Measurements from ENCODE around the gene ADGRV1.

ADGRV1 gene

DNA sequence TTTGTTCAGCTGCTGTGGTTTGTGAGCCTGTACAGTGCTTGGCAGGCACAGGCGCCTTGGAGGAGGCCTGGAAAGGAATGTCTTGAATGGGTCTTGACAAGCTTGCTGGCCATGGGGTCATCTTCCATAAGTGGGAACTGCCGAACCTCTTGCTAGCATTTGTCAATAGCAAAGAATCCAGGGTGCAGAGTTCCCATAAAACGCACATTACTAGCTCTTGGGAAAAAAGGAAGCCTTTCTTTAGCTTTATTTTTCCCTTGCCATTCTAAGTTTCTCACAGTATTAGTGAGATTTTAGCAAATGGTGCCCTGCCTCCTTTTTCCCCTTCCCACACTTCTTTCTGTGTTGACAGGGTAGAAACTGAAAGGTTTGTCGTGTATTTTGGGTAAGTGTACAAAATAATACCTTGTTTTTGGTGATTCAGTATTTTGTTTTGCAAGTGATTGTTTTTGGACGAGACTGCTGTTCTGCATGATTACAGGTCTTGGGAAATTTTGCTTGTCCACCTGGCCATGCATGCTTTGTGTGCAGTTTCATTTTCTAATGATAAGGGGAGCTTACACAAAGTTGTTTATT is 82.0 kb downstream of the ADGRV1 start:
- no peaks in the 10 kb centered on the region for H3K36me3 ChIP-seq (ENCODE audit: insufficient read depth, low read length)
- H3K9ac ChIP-seq (ENCODE audit: insufficient read length) = no peak overlapping the region
- no peaks in the 10 kb centered on the region for H3K9me3 ChIP-seq (ENCODE audit: low read depth, low read length)
- no peak overlapping the region for H3K4me3 ChIP-seq
- no peak overlapping the region for H3K27ac ChIP-seq
- no peak for DNase-seq (ENCODE audit: low read depth, low spot score)
- no peak for TF ChIP-seq FOXP2 (optimal IDR thresholded peaks at IDR 0.05; ENCODE audit: control extremely low read depth, extremely low read length, insufficient read depth)
- no peak for TF ChIP-seq POLR2AphosphoS5 (IDR thresholded peaks at IDR 0.05; ENCODE audit: borderline replicate concordance, low read depth, low read length)
- no peak for TF ChIP-seq EZH2 (IDR thresholded peaks at IDR 0.05)

DNA sequence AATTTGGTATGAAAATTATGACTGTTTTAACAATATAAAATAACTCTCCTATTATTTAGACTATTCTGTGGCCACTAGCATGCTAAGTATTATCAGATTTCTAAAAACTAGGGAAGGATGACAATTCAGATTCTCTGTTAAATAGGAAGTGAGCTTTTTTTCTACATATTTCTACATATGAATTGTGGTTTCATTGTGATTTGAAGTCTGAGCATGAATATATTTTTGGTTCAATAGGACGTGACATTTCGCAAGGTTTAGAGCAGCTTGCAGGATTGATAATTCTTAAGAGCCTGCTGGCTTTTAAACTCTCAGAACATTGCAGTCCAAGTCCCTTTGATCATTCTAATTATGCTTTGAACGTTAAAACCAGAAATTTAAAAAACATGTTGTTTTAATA is 82.9 kb downstream of the ADGRV1 start:
- Histone ChIP-seq H3K27ac (peak overlapping the region; percentile 43), H3K36me3 (ENCODE audit: insufficient read depth, low read length) (no peaks in the 10 kb centered on the region), H3K9me3 (ENCODE audit: low read depth, low read length) (no peaks in the 10 kb centered on the region), H3K4me3 (no peak overlapping the region), H3K9ac (ENCODE audit: insufficient read length) (no peak overlapping the region)
- peak; percentile 52 for DNase-seq (ENCODE audit: low read depth, low spot score)
- TF ChIP-seq POLR2AphosphoS5 (IDR thresholded peaks at IDR 0.05; ENCODE audit: borderline replicate concordance, low read depth, low read length) = no peak
- TF ChIP-seq EZH2 (IDR thresholded peaks at IDR 0.05) = no peak
- no peak for TF ChIP-seq FOXP2 (optimal IDR thresholded peaks at IDR 0.05; ENCODE audit: control extremely low read depth, extremely low read length, insufficient read depth)

DNA sequence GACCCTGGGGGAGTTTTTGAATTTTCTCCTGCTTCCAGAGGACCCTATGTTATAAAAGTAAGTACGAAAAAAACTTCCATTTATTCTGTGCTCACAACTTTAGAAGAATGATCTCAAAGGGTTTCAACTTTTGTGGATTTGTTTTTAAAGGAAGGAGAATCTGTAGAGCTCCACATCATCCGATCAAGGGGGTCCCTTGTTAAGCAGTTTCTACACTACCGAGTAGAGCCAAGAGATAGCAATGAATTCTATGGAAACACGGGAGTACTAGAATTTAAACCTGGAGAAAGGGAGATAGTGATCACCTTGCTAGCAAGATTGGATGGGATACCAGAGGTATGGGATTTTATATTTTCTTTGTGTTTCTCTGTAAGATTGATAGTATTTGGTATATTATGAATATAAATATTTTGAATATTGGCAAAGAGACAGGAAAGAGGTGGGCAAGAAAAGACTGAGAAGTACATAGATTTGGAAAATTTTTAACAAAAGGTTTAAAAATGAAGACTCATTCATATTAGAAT is 84.2 kb downstream of the ADGRV1 start:
- no peaks in the 10 kb centered on the region for H3K9me3 ChIP-seq (ENCODE audit: low read depth, low read length)
- no peak overlapping the region for H3K27ac ChIP-seq
- TF ChIP-seq POLR2AphosphoS5 (IDR thresholded peaks at IDR 0.05; ENCODE audit: borderline replicate concordance, low read depth, low read length) = no peak
- TF ChIP-seq EZH2 (IDR thresholded peaks at IDR 0.05) = no peak
- TF ChIP-seq FOXP2 (optimal IDR thresholded peaks at IDR 0.05; ENCODE audit: control extremely low read depth, extremely low read length, insufficient read depth) = no peak
- DNase-seq (ENCODE audit: low read depth, low spot score) = no peak
- no peak overlapping the region for H3K4me3 ChIP-seq
- H3K9ac ChIP-seq (ENCODE audit: insufficient read length) = no peak overlapping the region
- H3K36me3 ChIP-seq (ENCODE audit: insufficient read depth, low read length) = no peaks in the 10 kb centered on the region

DNA sequence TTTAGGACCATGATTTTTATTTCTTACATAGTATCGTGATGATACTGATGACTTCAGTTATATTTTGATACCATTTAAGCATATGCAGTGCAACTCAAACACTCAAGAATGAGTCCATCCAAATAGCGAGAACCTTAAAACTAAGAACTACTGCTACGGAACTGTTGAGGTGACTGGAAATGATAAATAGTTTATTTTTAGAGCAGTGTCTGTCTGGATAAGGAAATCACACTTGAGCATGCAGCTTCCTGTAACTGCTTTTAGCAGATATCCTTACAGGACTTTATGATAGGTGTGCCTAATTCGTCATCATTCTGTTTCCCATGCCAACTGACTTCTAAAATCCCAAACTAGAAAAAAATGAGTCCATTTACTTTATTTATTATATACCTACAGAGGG is 85.5 kb downstream of the ADGRV1 start:
- DNase-seq (ENCODE audit: low read depth, low spot score) = no peak
- TF ChIP-seq EZH2 (IDR thresholded peaks at IDR 0.05) (no peak), POLR2AphosphoS5 (IDR thresholded peaks at IDR 0.05; ENCODE audit: borderline replicate concordance, low read depth, low read length) (no peak), FOXP2 (optimal IDR thresholded peaks at IDR 0.05; ENCODE audit: control extremely low read depth, extremely low read length, insufficient read depth) (no peak)
- no peak overlapping the region for H3K9ac ChIP-seq (ENCODE audit: insufficient read length)
- H3K9me3 ChIP-seq (ENCODE audit: low read depth, low read length) = no peaks in the 10 kb centered on the region
- no peaks in the 10 kb centered on the region for H3K36me3 ChIP-seq (ENCODE audit: insufficient read depth, low read length)
- H3K4me3 ChIP-seq = no peak overlapping the region
- no peak overlapping the region for H3K27ac ChIP-seq

DNA sequence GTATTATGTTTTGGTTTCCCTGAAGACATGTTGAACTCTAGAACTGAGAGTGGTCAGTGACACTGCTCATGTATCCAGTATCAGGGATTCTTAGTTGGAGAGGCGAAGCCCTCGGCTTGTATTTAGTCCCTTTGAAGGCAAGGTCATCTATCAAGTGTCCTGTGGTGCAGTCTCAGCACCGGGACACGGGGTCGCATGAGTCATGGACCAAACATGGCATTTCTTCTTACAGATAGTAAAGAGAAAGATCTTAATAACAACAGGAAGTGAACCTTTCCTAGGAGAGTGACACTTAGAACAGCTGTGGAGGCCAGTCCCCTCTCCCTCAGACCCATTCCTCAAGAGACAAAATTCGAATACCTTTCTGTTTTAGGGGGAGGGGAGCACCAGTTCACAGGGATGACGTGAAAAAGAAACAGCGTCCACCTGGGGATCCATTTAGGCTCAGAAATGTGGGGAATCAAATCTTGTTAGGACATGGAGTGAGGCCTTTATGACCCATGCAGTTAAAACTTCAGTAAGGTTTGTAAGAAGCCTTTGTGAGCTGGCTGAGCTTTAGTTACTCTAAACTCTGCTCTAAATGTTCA is 86.5 kb downstream of the ADGRV1 start:
- no peaks in the 10 kb centered on the region for H3K36me3 ChIP-seq (ENCODE audit: insufficient read depth, low read length)
- H3K9me3 ChIP-seq (ENCODE audit: low read depth, low read length) = no peaks in the 10 kb centered on the region
- DNase-seq (ENCODE audit: low read depth, low spot score) = no peak
- H3K9ac ChIP-seq (ENCODE audit: insufficient read length) = no peak overlapping the region
- H3K4me3 ChIP-seq = no peak overlapping the region
- TF ChIP-seq EZH2 (IDR thresholded peaks at IDR 0.05) (no peak), POLR2AphosphoS5 (IDR thresholded peaks at IDR 0.05; ENCODE audit: borderline replicate concordance, low read depth, low read length) (no peak), FOXP2 (optimal IDR thresholded peaks at IDR 0.05; ENCODE audit: control extremely low read depth, extremely low read length, insufficient read depth) (no peak)
- H3K27ac ChIP-seq = no peak overlapping the region

DNA sequence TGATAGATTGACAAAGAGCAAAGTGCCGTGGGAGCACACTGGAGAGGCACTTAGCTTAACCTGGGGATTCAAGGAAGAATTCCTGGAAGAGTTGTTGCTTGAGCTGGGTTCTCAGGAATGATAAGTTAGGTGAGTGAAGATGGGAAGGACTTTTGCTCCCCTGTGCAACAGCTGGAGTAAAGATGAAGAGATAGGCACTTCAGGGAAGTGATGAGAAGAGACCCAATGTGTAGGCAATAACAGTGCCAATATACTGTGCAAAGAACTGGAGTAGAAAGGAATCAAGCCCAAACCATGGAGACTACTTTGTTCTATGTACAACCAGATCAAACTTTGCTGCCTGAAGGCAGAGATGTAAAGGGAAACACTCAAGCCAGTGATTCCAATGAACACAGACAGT is 92.2 kb downstream of the ADGRV1 start:
- no peaks in the 10 kb centered on the region for H3K36me3 ChIP-seq (ENCODE audit: insufficient read depth, low read length)
- DNase-seq (ENCODE audit: low read depth, low spot score) = no peak
- no peaks in the 10 kb centered on the region for H3K9me3 ChIP-seq (ENCODE audit: low read depth, low read length)
- no peak overlapping the region for H3K27ac ChIP-seq
- no peak overlapping the region for H3K9ac ChIP-seq (ENCODE audit: insufficient read length)
- H3K4me3 ChIP-seq = no peak overlapping the region
- TF ChIP-seq EZH2 (IDR thresholded peaks at IDR 0.05) (no peak), FOXP2 (optimal IDR thresholded peaks at IDR 0.05; ENCODE audit: control extremely low read depth, extremely low read length, insufficient read depth) (no peak), POLR2AphosphoS5 (IDR thresholded peaks at IDR 0.05; ENCODE audit: borderline replicate concordance, low read depth, low read length) (no peak)

DNA sequence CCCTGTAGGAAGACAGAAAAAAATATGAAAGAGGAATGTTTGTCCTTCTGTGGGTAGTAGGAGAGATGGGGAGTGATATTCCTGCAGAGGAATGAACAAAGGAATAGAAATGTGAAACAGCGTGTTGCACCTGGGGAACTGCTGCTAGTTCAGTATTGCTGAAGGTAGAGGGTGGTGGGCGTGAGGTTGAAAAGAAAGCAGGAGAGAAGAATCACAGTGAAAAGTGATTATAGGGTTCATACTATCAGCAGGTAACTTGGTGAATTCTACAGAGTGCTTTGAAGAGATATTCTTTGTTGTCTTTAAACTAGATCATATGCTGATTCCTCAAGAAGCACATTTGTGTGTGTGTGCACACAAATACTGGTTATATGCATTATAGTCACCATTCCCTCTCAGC is 95.6 kb downstream of the ADGRV1 start:
- TF ChIP-seq FOXP2 (optimal IDR thresholded peaks at IDR 0.05; ENCODE audit: control extremely low read depth, extremely low read length, insufficient read depth) (no peak), EZH2 (IDR thresholded peaks at IDR 0.05) (no peak), POLR2AphosphoS5 (IDR thresholded peaks at IDR 0.05; ENCODE audit: borderline replicate concordance, low read depth, low read length) (no peak)
- Histone ChIP-seq H3K36me3 (ENCODE audit: insufficient read depth, low read length) (no peaks in the 10 kb centered on the region), H3K4me3 (no peak overlapping the region), H3K9me3 (ENCODE audit: low read depth, low read length) (no peaks in the 10 kb centered on the region), H3K9ac (ENCODE audit: insufficient read length) (no peak overlapping the region), H3K27ac (no peak overlapping the region)
- DNase-seq (ENCODE audit: low read depth, low spot score) = no peak

DNA sequence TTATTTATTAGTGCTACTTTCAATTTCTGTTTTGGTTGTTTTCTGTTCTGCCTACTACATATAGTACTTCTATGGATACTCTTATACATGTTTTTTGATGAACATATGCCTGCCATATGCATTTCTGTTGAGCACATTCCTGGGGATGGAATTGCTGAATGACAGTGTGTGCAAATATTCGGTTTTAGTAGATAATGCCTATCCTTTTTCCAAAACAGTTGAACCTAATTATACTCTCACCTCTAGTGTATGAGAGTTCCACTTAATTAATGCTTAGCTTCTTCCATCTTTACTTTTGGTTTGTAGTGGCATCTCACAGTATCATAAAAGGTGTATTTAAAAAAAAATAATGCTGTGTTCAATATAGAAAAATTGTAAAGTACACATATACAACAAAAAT is 96.8 kb downstream of the ADGRV1 start:
- no peak for DNase-seq (ENCODE audit: low read depth, low spot score)
- no peaks in the 10 kb centered on the region for H3K36me3 ChIP-seq (ENCODE audit: insufficient read depth, low read length)
- TF ChIP-seq FOXP2 (optimal IDR thresholded peaks at IDR 0.05; ENCODE audit: control extremely low read depth, extremely low read length, insufficient read depth) (no peak), EZH2 (IDR thresholded peaks at IDR 0.05) (no peak), POLR2AphosphoS5 (IDR thresholded peaks at IDR 0.05; ENCODE audit: borderline replicate concordance, low read depth, low read length) (no peak)

More for the DNA sequence above, 96.8 kb downstream of the ADGRV1 start:
- Histone ChIP-seq H3K9me3 (ENCODE audit: low read depth, low read length) (no peaks in the 10 kb centered on the region), H3K4me3 (no peak overlapping the region), H3K27ac (no peak overlapping the region), H3K9ac (ENCODE audit: insufficient read length) (no peak overlapping the region)

All from SK-N-MC (cell line).